IPS DF 19.7 (cell line): ENCODE results near the gene C22orf23.

Experiments used
- DNase-seq: peaks from one replicate; pipeline ENCODE4 v3.0.0-alpha.2; 2013; ENCODE audit warnings: low read depth, low spot score

The C22orf23 gene

DNA sequence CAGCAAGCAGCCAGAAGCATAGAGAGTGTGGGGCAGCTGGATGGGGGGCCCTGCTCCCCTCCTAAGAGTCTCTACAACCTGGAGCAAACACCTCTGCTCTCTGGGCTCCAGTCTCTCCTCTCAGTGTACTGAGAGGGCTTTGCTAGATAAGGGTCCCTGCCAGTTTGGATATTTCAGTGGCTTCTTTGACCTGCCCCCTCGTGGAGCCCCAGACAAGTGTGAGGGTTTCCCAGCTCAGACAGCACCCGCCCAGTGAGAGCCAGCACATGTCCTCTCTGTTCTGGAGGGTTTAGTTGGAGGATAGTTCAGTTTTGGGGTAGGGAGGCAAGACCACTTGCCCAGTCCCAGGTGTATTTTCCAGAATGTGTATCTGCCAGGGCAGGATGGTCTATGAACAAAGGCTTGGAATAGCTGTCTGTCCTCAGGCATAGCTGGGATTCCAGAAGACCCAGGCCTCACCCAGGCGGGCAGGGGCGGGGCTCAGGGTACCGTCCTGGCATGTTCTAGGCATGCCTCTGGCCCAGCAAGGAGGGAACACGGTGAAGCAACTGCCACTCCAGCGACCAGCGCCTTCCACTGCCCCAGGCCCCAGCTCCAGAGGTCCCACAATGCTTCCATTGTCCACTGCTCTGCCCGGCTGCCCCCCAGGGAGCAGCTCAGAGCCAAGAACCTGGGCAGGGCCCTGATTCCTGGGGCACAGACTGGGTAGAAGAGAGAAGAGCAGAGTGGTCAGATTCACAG is 54.8 kb downstream of the C22orf23 start:
- DNase-seq = no peak

DNA sequence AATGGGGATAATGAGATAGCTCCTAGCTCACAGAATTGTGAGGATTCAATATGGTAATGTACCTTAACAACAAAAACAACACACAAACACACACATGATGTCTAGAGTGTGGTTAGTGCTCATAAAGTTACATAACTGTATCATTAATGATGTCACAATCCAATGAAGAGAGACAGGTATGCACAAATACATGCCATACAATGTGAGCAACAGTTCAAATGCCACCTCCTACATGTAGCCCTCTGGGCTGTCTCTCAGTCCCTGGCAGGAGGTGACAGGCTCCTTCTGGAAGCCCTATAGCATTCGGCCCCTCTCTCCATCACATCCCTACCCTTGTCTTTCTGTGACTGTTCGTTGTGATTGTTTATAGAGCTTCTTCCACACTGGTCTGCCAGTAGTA is 55.6 kb downstream of the C22orf23 start:
- no peak for DNase-seq

DNA sequence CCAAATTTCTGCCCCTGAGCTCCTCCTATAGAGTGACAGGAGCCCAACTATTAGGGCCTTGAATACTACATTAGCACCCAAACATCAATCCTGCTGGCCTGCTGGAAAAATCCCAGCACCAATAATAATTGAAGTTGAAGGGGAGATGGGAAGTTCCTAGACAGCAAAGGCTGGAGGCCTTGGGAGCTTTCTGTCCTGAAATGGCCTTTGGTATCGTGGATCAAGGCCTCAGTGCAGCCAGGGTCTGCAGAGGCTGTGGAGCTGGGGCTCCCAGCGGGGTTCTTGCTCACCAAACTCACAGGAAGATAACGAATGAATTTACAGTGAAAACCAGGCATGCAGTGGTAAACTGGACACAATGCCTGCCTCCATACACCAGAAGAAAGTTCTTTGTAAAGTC is 56.5 kb downstream of the C22orf23 start:
- DNase-seq = no peak

DNA sequence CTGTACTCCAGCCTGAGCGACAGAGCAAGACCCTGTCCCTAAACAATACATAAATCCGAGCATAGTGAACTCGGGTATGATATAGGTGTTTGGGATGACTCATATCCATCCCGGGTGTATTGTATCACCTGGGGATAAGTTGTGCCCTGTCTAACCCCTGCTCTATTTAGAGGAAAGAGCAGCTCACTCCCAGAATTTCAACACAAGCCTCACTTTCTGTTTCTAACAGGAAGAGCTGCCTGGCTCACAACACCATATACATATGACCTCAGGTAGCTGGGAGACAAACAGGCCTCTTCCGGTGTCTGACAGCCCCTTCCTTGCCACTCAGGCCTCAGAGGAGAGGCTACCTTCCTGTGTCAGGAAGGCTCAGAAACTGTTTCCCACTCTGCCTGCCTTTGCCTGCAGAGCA is 57.2 kb downstream of the C22orf23 start:
- no peak for DNase-seq

DNA sequence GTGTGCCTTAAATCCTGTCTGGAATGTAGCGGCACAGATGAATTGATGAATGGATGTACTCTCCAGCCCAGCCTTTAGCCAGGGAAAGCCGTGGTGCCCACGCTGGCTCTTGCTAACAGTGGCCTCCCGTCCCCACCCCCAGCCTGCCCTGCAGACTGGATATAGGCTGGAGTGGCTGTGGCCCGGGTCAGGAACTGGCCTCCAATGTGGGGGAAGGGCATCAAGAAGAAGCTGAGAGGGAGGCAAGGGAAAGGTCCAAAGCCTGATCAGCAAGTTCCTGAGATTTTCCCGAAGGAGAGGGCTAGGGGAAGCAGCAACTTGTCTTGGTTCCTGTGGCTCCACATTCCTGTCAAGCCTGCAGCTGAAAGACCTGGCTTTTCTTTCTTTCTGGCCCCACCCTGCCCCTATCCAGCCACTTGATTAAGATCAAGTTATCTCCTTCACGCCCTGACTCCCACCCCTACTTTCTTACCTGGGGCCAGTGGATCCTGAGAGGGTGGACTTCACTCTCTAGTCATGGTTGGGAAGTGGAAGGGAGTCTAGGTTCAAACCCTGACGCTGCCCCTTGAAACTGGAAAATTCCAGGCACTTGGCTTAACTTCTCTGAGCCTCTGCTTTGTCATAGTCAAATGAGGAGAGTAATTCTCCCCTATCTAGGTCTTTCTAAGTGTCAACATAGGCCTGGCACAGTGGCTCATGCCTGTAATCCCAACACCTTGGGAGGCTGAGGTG is 58.3 kb downstream of the C22orf23 start:
- peak; percentile 72 for DNase-seq

DNA sequence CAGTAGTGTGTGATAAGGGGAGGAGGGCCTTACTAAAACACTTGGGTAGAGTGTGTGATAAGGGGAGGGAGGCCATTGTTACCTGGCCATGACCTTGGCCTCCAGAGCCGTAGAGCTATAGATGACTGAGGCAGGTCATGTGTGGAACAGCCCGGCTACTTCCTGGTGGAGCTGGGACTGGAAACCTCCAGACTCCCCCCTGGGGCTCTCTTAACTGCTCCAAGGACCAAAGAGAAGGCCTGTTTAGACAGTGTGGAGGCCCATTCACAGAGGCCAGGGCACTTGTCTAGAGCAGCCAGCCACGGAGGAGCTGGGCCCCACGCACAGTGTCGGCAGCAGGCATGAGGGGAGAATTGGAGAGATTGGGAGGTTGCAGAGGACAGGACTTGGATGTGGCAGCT is 59.8 kb downstream of the C22orf23 start:
- no peak for DNase-seq
